Mesodermal cell (in vitro differentiated cells): ENCODE measurements around the gene ZSCAN5C. TPM values are rescaled to one million over a fixed set of nuclear protein-coding genes. Genes with fewer than 3 reads are reported as not detected.
A peak's percentile ranks its signal among the peaks of the same experiment; 100 is the strongest.

Experiments used
- H3K27ac ChIP-seq: 2 replicates; pipeline ENCODE4 v1.7.0; 2013; ENCODE audit warnings: mild to moderate bottlenecking, low read depth, low read length, moderate library complexity; ENCODE audit not compliant: severe bottlenecking
- H3K36me3 ChIP-seq: 2 replicates; pipeline ENCODE4 v1.7.1; 2013; ENCODE audit warnings: mild to moderate bottlenecking, low read length, moderate library complexity; ENCODE audit not compliant: control insufficient read depth, insufficient read depth
- H3K4me1 ChIP-seq: one replicate; pipeline ENCODE4 v1.7.1; 2013; ENCODE audit warnings: mild to moderate bottlenecking, low read length; ENCODE audit not compliant: insufficient read depth, control insufficient read depth, poor library complexity, severe bottlenecking
- H3K4me3 ChIP-seq: 2 replicates; pipeline ENCODE4 v1.7.0; 2013; ENCODE audit warnings: low read length, control low read depth, mild to moderate bottlenecking; ENCODE audit not compliant: insufficient read depth, poor library complexity, severe bottlenecking; ENCODE audit errors: extremely low read depth
- H3K9me3 ChIP-seq: 2 replicates; pipeline ENCODE4 v1.7.1; 2013; ENCODE audit warnings: mild to moderate bottlenecking, low read length, moderate library complexity; ENCODE audit not compliant: control insufficient read depth
- WGBS, 2 experiments: methylation state at CpG; one replicate each; pipeline ENCODE4 v1.1.5; 2013; ENCODE audit warnings: missing lambda C conversion rate in 2 of 2; ENCODE audit not compliant: insufficient coverage in 2 of 2; 5-methylcytosine and 5-hydroxymethylcytosine counted together
- polyA plus RNA-seq, 2 experiments: library from polyadenylated mRNA; stranded (reverse); fragments of 50-300 nt; gene quantifications; one replicate each; pipeline ENCODE4 v1.2.3, GENCODE V29; 2013

Gene ZSCAN5C, protein sequence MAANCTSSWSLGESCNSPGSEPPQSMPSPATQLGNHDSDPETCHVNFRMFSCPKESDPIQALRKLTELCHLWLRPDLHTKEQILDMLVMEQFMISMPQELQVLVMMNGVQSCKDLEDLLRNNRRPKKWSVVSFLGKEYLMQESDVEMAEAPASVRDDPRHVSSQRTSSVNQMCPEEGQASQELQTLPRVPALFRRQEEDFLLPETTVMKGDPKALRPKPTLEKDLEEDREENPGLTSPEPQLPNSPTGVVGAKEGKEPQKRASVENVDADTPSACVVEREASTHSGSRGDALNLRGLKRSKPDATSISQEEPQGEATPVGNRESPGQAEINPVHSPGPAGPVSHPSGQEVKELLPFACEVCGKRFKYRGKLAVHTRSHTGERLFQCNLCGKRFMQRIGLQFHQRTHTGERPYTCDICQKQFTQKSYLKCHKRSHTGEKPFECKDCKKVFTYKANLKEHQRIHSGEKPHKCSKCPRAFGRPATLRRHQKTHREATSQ
- not detected for polyA plus RNA-seq (2013, experiment 1 of 2)
- not detected for polyA plus RNA-seq (2013, experiment 2 of 2)

DNA sequence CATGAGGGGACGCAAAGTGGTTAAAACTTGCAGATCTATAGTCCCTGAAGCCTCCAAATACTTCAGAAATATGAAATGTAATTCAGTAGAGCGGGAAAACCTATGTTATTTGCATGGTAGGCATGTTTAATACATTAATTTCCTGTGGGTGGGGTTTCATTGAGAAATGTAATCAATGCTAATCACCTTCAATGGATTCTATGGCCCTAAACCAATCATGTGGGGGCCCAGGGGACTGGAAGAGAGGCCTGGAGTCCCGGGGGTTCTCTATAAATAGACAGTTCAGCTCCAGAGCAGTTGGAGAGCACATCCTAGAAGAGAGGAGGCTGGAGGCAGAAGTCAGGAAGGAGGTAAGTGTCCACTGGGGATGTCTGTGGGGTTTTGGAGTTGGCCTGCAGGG is at the start of gene ZSCAN5C:
ZSCAN5C (plus strand) TSS at position 301 of the 400 bp plus-strand sequence. CDS start 3,641 bp downstream, outside the sequence.
- no peak within 1 kb of the TSS for H3K27ac ChIP-seq
- no peak within 1 kb of the TSS for H3K4me3 ChIP-seq
- no peaks in the 10 kb centered on the region for H3K36me3 ChIP-seq
- no peaks in the 10 kb centered on the region for H3K9me3 ChIP-seq
- no peaks in the 10 kb centered on the region for H3K4me1 ChIP-seq
- WGBS, 2 experiments = 55 to 78% methylated on average over 2 to 3 of the region's 3 CpGs

DNA sequence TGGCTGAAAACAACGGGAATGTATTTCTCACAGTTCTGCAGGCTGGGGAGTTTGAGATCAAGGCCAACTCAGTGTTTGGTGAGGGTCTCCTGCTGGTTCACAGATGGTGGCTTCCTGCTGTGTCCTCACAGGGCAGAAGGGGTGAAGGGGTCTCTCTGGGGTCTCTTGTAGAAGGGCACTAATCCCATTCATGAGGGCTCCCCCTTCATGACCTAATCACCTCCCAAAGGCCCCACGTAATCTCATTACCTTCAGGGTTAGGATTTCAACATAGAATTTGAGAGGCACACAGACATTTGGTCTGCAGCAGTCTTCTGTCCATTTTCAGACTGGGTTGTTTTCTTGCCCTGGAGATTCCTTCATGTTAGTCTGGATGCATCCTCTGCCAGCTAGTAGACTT is 49.4 kb upstream of the ZSCAN5C start:
- Histone ChIP-seq H3K36me3 (peaks cover 51% of the 10 kb centered on the region), H3K4me3 (no peak overlapping the region), H3K9me3 (no peaks in the 10 kb centered on the region), H3K27ac (peak overlapping the region; percentile 46), H3K4me1 (peaks cover 11% of the 10 kb centered on the region)
- 84 to 85% methylated on average over 2 of the region's 2 CpGs for WGBS, 2 experiments

DNA sequence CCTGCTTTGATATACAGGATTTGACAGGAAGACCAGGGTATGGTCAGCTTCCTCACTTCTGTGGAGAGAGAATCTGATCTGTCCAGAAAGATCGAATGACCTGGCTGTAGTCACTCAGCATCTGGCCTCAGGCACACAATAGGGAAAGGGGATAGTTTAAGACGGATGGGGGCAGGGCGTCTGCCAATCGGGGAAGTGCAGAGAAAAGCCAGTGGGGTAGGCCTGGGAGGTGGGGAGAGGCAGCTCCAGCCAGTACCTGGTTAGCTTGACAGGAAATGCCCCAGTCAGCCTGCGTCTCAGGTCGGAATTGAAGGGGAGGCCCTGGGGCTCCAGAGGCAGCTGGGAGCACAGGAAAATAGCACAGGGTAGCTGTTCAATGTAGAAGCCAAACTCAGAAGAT is 48.6 kb upstream of the ZSCAN5C start:
- H3K9me3 ChIP-seq = no peaks in the 10 kb centered on the region
- 17 to 24% methylated on average over 5 to 6 of the region's 6 CpGs for WGBS, 2 experiments
- H3K36me3 ChIP-seq = peaks cover 47% of the 10 kb centered on the region
- H3K27ac ChIP-seq = peak overlapping the region; percentile 46
- H3K4me3 ChIP-seq = no peak overlapping the region
- peaks cover 11% of the 10 kb centered on the region for H3K4me1 ChIP-seq

DNA sequence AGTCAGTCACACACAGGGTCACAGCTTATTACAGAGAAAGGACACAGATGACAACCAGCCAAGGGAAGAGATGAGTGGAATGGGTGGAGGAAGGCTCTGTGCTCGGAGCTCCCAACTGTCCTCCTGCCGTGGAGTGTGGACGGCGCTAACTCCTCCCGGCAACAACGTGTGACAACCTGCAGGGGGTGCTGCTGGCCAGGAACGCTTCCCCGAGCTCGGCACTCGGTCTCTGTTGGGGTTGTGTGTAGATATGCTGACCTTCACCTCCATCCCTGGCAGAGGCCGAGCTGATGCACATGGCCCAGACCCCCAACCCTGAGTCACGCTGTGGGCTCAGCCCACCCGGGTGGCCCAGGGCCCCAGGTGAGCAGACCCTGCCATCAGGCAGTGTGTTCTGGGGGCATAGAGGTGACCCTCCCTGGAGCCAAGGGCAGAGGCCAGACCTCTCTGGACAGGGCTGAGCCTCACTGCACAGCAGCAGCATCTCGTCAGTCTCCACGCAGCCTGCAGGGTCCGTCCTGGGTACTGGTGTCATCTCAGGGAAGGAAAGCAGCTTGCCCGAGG is 46.9 kb upstream of the ZSCAN5C start:
- Histone ChIP-seq H3K4me3 (no peak overlapping the region), H3K36me3 (peaks cover 45% of the 10 kb centered on the region), H3K4me1 (peaks cover 11% of the 10 kb centered on the region), H3K27ac (no peak overlapping the region), H3K9me3 (no peaks in the 10 kb centered on the region)
- 74 to 80% methylated on average over 13 to 14 of the region's 17 CpGs for WGBS, 2 experiments

DNA sequence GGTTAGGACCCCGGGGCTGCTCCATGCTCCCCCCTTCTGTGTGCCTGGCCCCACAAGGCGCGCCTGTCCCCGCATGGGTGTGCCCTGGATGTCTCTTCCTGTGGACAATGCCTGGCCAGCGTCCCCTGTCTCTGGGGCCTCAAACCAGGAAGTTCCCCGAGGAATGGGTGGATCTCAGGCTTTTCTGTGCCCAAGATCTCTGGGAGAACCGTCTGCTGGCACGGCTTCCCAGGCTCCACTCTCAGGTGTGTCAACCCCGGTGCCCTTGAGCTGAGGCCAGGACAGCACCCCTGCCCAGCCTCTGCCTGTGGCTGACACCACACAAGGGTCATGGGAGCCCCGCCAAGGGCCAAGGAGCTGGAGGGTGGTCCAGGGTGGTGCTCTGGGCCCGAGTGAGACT is 45.3 kb upstream of the ZSCAN5C start:
- Histone ChIP-seq H3K27ac (no peak overlapping the region), H3K9me3 (no peaks in the 10 kb centered on the region), H3K4me1 (peaks cover 11% of the 10 kb centered on the region), H3K4me3 (no peak overlapping the region), H3K36me3 (peaks cover 48% of the 10 kb centered on the region)
- WGBS, 2 experiments = 95 to 96% methylated on average over 10 to 11 of the region's 11 CpGs

DNA sequence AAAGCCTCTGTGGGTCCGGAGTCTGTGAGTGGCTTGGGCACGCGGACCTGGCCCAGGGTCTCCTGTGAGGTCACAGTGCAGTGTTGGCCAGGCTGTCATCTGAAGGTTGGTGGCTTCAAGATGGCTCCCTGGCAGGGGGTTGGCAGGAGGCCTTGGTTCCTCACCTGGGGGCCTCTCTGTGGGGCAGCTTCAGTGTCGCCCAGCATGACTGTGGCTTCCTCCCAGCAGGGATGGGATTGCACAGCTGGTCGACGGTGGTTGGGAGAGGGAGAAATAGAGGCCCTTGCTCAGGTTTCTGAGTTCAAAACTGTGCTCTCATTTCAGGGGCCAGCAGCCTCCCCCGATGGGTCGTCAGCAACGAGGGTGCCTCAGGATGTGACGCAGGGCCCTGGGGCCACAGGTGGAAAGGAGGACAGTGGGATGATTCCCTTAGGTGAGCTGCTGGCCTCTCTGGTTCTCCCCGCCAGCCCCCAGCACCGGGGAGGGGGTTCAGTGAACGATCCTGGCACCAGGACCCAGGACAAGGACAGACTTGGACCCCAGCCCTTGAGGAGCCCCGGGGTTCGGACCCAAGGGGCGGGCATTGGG is 43.8 kb upstream of the ZSCAN5C start:
- no peak overlapping the region for H3K4me3 ChIP-seq
- peaks cover 14% of the 10 kb centered on the region for H3K4me1 ChIP-seq
- H3K36me3 ChIP-seq = peaks cover 48% of the 10 kb centered on the region
- H3K9me3 ChIP-seq = no peaks in the 10 kb centered on the region
- WGBS, 2 experiments = 97% methylated on average over 13 of the region's 16 CpGs
- H3K27ac ChIP-seq = no peak overlapping the region

DNA sequence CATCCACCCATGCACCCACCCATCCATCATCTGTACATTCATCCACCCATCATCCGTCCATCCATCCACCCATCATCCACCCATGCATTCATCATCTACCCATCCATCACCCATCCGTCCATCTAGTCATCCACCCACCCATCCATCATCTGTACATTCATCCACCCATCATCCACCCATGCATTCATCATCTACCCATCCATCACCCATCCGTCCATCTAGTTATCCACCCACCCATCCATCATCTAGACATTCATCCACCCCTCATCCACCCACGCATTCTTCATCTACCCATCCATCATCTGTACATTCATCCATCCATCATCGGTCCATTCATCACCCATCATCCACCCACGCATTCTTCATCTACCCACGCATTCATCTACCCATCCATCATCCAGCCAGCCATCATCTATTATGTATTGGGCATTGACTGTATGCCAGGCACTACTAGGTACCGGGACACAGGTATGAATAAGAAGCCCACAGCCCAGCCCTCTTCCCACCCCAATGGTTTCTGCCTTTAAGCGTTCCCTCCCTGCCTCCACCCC is 43.0 kb upstream of the ZSCAN5C start:
- 89 to 91% methylated on average over 7 to 9 of the region's 9 CpGs for WGBS, 2 experiments
- Histone ChIP-seq H3K4me1 (peaks cover 9% of the 10 kb centered on the region), H3K36me3 (peaks cover 48% of the 10 kb centered on the region), H3K9me3 (no peaks in the 10 kb centered on the region), H3K4me3 (no peak overlapping the region), H3K27ac (no peak overlapping the region)

DNA sequence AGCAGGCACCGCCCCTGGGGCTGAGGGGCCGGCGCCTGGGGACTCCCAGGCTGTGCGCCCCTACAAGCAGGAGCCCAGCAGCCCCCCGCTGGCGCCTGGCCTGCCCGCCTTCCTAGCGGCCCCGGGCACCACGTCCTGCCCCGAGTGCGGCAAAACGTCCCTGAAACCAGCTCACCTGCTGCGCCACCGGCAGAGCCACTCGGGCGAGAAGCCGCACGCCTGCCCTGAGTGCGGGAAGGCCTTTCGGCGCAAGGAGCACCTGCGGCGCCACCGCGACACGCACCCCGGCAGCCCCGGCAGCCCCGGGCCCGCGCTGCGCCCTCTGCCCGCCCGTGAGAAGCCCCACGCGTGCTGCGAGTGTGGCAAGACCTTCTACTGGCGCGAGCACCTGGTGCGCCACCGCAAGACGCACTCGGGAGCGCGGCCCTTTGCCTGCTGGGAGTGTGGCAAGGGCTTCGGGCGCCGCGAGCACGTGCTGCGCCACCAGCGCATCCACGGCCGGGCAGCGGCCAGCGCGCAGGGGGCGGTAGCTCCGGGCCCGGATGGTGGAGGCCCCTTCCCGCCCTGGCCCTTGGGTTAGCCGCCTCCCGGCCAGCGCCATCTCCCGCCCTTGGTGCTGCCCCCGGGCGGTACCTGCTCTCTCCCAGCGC is 42.3 kb upstream of the ZSCAN5C start:
- Histone ChIP-seq H3K36me3 (peaks cover 45% of the 10 kb centered on the region), H3K9me3 (no peaks in the 10 kb centered on the region), H3K4me3 (no peak overlapping the region), H3K27ac (no peak overlapping the region), H3K4me1 (peaks cover 9% of the 10 kb centered on the region)
- 96 to 97% methylated on average over 61 to 66 of the region's 69 CpGs for WGBS, 2 experiments

DNA sequence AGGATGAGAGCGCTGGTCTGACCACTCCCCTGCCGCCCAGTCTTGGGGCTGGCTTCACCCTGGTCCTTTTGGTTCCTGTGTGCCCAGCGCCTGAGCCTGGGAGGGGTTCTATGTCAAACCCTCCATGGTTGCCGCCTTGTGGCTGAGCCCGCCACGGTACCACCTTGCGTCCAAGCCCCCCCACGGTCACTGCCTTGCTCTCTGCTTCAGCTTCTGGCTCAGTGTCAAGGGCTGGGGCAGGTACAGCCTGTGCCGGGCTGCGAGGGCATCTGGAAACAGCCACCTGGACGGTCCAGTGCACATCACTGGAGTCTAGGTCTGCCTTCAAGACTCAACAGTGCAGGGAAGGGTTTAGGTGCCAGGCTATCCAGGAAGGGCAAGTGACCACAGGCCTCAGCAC is 40.5 kb upstream of the ZSCAN5C start:
- Histone ChIP-seq H3K9me3 (no peaks in the 10 kb centered on the region), H3K36me3 (peaks cover 28% of the 10 kb centered on the region), H3K4me1 (peaks cover 9% of the 10 kb centered on the region), H3K27ac (no peak overlapping the region), H3K4me3 (no peak overlapping the region)
- whole genome bisulfite sequencing, 2 experiments = 93 to 95% methylated on average over 9 to 11 of the region's 11 CpGs

DNA sequence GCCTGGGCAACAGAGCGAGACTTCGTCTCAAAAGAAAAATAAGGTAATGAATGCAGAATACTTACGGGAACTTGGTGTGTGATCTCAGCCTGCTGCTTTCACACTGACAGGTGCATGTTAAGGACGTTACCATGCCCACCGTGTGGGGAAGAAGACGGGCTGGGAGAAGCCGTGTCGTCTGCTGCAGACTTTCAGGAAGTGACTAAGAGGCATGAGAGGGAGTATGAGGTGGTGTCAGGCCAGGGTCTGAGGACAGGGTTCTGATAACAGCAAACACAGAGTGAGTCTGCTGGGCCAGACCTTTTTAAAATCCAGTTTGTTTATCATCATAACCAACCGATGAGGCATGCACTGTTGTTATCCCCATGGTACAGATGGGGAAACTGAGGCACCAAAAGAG is 39.8 kb upstream of the ZSCAN5C start:
- Histone ChIP-seq H3K27ac (no peak overlapping the region), H3K36me3 (peaks cover 24% of the 10 kb centered on the region), H3K4me1 (peaks cover 9% of the 10 kb centered on the region), H3K4me3 (no peak overlapping the region), H3K9me3 (no peaks in the 10 kb centered on the region)
- 72 to 75% methylated on average over 7 to 9 of the region's 9 CpGs for WGBS, 2 experiments
